WI38 (cell line): ENCODE data around the gene MELTF.

Source experiments
- H3K4me3 ChIP-seq: 2 replicates; pipeline ENCODE4 v1.5.1; 2011; ENCODE audit warnings: low read depth, mild to moderate bottlenecking, control low read depth, low read length
- TF ChIP-seq, protein P1 (sequence below): IDR thresholded peaks from 2 replicates; pipeline ENCODE4 v1.5.1; 2012; ENCODE audit warnings: low read depth, mild to moderate bottlenecking, control low read depth, low read length

The MELTF gene

DNA sequence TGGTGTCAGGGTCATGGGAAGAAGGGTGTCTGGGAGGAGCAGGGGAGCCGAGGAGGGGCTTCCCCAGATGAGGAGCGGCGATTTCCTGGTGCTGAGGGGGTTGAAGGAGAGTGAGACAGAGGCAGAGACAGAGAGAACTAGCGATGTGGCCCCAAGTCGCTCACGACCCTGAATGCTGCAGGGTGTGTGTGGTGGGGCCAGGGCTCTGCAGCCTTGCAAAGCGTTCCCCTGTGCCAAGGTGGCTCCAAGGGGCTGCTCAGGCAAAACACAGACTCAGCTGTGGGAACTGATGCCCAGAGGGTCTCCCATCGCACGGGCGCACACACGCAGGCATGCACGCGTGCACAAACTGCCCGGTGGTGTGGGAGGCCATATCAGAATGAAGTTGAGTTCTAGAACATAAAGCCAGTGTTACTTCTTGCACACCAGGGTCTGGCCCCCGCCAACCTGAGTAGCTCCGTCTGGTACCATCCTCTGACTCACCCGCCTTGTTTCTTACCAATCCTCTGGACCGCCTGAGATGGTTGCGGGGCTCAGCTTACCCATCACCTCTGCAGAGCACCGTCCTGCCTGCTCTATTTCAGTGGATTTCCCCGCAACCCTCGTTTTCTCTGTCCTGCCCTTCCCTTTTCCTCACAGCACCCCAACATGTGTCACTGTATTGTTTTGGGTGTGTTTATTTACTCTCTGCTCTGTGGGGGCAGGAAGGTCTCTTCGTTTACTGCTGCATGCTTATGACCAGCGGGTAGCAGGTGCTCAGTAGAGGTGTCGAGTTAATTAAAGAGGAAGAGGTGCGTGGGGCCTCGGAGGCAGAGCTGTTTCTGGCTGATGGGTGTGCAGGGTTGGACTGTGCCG lies 4.5 kb downstream of the MELTF start:
- TF ChIP-seq, protein P1, sequence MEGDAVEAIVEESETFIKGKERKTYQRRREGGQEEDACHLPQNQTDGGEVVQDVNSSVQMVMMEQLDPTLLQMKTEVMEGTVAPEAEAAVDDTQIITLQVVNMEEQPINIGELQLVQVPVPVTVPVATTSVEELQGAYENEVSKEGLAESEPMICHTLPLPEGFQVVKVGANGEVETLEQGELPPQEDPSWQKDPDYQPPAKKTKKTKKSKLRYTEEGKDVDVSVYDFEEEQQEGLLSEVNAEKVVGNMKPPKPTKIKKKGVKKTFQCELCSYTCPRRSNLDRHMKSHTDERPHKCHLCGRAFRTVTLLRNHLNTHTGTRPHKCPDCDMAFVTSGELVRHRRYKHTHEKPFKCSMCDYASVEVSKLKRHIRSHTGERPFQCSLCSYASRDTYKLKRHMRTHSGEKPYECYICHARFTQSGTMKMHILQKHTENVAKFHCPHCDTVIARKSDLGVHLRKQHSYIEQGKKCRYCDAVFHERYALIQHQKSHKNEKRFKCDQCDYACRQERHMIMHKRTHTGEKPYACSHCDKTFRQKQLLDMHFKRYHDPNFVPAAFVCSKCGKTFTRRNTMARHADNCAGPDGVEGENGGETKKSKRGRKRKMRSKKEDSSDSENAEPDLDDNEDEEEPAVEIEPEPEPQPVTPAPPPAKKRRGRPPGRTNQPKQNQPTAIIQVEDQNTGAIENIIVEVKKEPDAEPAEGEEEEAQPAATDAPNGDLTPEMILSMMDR: no peak
- H3K4me3 ChIP-seq: no peak overlapping the region

DNA sequence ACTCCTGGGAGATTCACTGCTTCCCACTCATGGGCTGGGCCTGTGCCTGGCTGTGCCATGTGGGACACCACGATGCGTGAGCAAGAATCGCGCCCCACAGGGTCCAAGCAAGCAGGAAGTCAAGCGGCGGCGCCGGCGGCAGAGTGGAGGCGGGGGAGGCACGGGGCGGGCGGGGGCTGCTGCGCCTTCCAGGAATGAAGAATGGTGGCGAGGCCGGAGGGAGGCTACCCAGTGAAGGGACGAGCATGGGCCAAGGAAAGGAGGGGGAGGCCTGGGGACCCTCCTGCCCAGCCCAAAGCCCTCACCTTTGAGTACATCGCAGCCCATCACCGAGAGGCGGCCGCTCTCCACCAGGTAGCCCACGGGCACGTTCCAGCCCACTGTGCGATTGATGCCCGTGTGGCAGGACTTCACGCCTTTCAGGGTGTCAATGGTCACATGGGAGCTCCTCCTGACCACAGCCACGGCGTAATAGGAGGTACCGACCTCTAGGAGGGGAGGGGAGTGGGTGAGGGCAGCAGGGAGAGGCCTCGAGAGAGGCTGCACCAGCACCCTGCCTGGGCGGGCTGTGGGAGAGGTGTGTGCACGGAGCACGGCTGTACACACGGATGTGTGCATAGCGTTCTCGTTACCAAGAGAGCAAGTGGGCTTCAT lies 5.5 kb downstream of the MELTF start:
- no peak overlapping the region for H3K4me3 ChIP-seq

DNA sequence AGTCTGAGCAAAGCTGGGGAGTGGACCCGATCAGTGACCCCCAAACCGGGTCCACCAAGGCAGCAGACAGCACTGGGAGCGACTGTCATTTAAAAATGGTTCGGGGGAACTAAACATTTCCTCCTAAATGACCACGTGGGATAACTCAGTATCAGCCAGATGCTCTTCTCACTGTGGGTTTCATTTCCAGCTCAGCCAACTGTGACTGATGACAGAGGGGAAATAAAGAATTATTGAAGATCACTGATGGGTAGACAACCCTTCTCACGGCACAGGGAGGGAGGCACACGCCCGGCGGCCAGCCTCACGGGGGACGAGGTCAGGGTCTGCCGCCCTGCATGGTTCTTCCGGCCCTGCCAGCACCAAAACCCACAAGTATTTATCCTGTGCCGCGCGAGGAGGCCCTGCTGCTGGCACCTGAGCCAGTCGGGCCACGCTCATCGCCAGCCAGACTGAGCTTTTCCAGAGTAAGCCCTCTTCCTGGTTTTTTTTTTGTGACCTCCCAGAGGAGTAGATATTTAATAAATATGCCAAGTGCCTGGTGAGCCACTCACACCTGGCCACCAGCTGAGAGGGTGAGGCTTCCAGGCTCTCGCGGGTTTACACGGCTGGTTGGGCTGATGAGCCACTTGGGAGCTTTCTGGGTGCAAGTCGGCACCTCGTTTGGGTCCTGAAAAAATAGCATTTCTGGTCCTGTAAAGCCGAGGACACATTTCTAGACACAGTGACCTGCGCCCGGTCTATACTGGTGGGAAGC lies 6.2 kb downstream of the MELTF start:
- no peak overlapping the region for H3K4me3 ChIP-seq
- TF ChIP-seq, protein P1: no peak

More for the DNA sequence above, 5.5 kb downstream of the MELTF start:
- TF ChIP-seq, protein P1: no peak

DNA sequence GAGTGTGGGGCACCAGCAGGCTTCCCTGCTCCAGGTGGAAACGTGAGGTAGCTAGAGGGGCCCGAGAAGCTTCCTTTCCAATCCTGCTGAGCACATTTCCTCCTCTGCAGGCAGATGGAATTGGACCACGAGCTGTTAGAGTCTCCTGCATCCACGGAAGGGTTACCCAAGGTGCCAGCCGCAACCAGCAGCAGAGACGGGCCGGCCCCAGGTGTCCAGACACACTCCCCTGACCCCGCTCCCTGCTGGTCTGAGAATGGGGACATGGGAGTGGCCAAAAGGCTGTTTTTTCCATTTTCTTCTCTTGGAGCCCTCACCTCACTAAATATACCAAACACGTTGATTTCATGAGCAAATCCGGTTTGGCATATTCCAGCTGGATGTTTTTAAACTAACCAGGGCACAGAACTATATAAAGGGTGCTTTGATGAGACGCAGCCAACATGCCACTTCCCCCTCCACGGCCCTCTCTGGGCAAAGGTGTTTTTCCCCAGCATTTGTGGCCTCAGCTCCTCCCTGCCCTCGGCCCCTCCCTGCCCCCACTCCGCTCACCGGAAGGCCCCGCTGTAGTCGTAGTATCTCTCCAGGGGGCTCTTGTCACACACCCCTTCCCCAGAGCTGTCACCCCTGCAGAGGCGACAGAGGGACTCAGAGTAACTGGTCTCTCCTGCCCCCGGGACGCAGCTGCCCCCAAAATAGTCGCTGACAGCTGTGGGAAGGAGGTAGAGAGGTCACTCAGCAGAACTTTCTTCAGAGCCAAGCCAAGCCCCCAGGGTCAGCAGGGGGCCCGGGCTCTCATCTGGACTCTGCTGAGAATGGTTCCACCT lies 7.0 kb downstream of the MELTF start:
- no peak overlapping the region for H3K4me3 ChIP-seq
- TF ChIP-seq, protein P1: no peak

DNA sequence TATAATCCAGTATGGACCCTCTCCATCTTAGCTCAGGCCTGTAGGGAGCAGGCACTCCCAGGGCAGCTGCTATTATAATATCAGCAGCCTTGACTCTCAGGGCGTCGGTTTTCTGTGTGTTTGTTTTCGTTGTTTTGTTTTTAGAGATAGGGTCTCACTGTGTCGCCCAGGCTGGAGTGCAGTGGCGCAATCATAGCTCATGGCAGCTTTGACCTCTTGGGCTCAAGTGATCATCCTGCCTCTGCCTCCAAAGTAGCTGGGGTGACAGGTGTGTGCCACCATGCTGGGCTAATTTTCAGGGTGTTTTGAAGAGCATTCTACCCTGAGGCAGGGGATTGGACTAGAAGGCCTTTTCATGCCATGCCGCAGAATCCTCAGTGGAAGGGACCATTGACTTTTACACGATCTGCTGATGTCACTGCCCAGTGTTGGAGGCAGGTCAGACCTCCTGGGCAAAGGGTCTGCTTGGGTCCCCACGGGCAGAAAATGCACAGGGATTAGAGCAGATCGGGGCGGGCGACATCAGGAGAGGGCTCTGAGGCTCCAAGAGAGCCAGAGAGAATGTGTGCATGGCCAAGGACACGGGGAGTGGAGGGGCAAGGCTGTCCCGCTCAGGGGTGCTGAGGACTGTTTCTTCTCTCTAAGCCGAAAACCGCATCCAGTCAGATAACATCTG lies 7.8 kb downstream of the MELTF start:
- TF ChIP-seq, protein P1: no peak
- H3K4me3 ChIP-seq: no peak overlapping the region

DNA sequence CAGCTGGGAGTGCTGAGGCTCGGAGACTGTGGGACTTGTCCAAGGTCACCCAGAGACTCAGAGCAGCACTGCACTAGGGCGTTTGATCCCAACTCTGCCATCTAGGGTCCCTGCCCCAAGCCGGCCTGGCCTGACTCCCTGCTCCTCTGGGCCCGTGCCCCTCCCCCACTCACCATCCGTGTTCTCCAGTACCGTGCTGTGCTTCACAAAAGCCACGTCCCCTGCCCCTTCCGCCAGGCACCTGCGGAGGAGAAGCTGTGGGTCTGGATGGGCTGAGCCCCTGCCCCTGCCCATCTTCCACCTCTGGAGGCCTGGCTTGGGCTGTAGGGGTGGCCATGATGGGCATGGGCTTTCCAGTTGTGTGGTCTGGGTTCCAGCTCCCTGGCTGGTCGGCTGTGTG lies 8.4 kb downstream of the MELTF start:
- TF ChIP-seq, protein P1: no peak
- H3K4me3 ChIP-seq: no peak overlapping the region
